Measurements from ENCODE around the gene SCN1B.

- no peak for TF ChIP-seq CTCF (IDR thresholded peaks at IDR 0.05)
- no peak for TF ChIP-seq EP300 (IDR thresholded peaks at IDR 0.05)
- no peak for TF ChIP-seq POLR2A (IDR thresholded peaks at IDR 0.05)
- TF ChIP-seq POLR2AphosphoS5 (IDR thresholded peaks at IDR 0.05) = no peak
Measured at GRCh38 chr19:35068941-35069634, 38.8 kb downstream of the SCN1B start.
